ENCODE data around the gene TNRC6C. TPM values are rescaled to one million over a fixed set of nuclear protein-coding genes. Genes with fewer than 3 reads are reported as not detected.

The TNRC6C gene
- total and polyA plus RNA-seq, 2 of the 13 experiments (the other 11 are each of a cell fraction or from before 2014, with no cell fraction given) = 0.66 to 4.9 TPM

DNA sequence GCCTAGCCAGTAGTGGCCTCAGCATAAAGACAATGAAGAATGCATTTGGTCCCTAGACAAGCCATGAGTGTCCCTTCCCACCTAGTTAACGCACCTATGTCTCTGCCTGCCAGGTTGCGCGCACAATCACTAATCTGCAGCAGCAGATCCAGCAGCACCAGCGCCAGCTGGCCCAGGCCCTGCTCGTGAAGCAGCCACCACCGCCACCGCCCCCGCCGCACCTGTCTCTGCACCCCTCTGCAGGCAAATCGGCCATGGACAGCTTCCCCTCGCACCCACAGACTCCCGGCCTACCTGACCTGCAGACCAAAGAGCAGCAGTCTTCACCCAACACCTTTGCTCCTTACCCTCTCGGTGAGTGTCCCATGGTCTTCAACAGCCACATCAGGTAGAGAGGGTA is 128.2 kb downstream of the TNRC6C start:
- Histone ChIP-seq H3K27me3 (ENCODE audit: control insufficient read depth in 1 of 2, insufficient read depth in 2 of 2, low read length in 2 of 2) (no peaks in the 10 kb centered on the region), H3K9ac (ENCODE audit: insufficient read depth, low read depth, low read length) (no peak overlapping the region), H4K20me1 (ENCODE audit: insufficient read depth, low read length) (no peaks in the 10 kb centered on the region), H3K4me2 (ENCODE audit: low read depth, low read length) (no peak overlapping the region), H3K79me2 (ENCODE audit: insufficient read depth, low read length) (no peaks in the 10 kb centered on the region), H3K9me3 (ENCODE audit: low read length) (no peaks in the 10 kb centered on the region), H3K4me3 (replicated peaks in 1 of 3; ENCODE audit: insufficient read depth in 1 of 3, low read depth in 2 of 3, low read length in 3 of 3) (no peak overlapping the region), H3K4me1 (ENCODE audit: insufficient read depth, low read length) (no peaks in the 10 kb centered on the region), H3K36me3 (replicated peaks in 1 of 2; ENCODE audit: control insufficient read depth in 1 of 2, insufficient read depth in 2 of 2, low read length in 2 of 2) (peaks cover 13 to 43% of the 10 kb centered on the region in 2 experiments), H2AFZ (ENCODE audit: low read length) (no peak overlapping the region), H3K27ac (ENCODE audit: extremely low read length, insufficient read depth, low read length) (no peak overlapping the region)
- WGBS (ENCODE audit: low lambda C conversion rate) = 96% methylated on average over 13 of the region's 13 CpGs
- ATAC-seq = no peak
- ChIA-PET POLR2A (no interaction called here), CTCF (ENCODE audit: low intra/inter-chr PET ratio, low total read pairs) (no interaction called here)
- in situ Hi-C loops (cut with HindIII; ENCODE audit: extremely low pct_ligation_motif_present, low pct_unique_long_range_greater_than_20kb) = no loop called here
- BruUV-seq (replicated peaks) = no TSS peak
- intact Hi-C loops (cut with micrococcal nuclease; ENCODE audit: unreplicated experiment) = no loop called here
- FAIRE-seq = no peak
- TF ChIP-seq GFI1 (CRISPR knock-in tag; IDR thresholded peaks at IDR 0.05; ENCODE audit: borderline replicate concordance) (no peak), MTERF4 (CRISPR knock-in tag; IDR thresholded peaks at IDR 0.05) (no peak), BHLHE40 (IDR thresholded peaks at IDR 0.05; ENCODE audit: low read length) (no peak), XBP1 (CRISPR knock-in tag; IDR thresholded peaks at IDR 0.05) (no peak), ESRRA (CRISPR knock-in tag; IDR thresholded peaks at IDR 0.05; ENCODE audit: low read depth) (no peak), NKX3-1 (CRISPR knock-in tag; IDR thresholded peaks at IDR 0.05) (no peak)
- TF ChIP-seq, protein P1, sequence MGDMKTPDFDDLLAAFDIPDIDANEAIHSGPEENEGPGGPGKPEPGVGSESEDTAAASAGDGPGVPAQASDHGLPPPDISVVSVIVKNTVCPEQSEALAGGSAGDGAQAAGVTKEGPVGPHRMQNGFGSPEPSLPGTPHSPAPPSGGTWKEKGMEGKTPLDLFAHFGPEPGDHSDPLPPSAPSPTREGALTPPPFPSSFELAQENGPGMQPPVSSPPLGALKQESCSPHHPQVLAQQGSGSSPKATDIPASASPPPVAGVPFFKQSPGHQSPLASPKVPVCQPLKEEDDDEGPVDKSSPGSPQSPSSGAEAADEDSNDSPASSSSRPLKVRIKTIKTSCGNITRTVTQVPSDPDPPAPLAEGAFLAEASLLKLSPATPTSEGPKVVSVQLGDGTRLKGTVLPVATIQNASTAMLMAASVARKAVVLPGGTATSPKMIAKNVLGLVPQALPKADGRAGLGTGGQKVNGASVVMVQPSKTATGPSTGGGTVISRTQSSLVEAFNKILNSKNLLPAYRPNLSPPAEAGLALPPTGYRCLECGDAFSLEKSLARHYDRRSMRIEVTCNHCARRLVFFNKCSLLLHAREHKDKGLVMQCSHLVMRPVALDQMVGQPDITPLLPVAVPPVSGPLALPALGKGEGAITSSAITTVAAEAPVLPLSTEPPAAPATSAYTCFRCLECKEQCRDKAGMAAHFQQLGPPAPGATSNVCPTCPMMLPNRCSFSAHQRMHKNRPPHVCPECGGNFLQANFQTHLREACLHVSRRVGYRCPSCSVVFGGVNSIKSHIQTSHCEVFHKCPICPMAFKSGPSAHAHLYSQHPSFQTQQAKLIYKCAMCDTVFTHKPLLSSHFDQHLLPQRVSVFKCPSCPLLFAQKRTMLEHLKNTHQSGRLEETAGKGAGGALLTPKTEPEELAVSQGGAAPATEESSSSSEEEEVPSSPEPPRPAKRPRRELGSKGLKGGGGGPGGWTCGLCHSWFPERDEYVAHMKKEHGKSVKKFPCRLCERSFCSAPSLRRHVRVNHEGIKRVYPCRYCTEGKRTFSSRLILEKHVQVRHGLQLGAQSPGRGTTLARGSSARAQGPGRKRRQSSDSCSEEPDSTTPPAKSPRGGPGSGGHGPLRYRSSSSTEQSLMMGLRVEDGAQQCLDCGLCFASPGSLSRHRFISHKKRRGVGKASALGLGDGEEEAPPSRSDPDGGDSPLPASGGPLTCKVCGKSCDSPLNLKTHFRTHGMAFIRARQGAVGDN (CRISPR knock-in tag; IDR thresholded peaks at IDR 0.05) = peak; percentile 15; the same call in 1 of the 2 replicates
- no peak for DNase-seq (ENCODE audit: low spot score)
